Mesothelial cell of epicardium (in vitro differentiated cells): Measurements from ENCODE around the gene CDRT4. TPM values are rescaled to one million over a fixed set of nuclear protein-coding genes. Genes with fewer than 3 reads are reported as not detected.
A peak's percentile ranks its signal among the peaks of the same experiment; 100 is the strongest.

Experiments
- DNase-seq, 2 experiments: peaks; one replicate each; pipeline ENCODE4 v3.0.0; 2021; ENCODE audit warnings: low spot score in 2 of 2; ENCODE audit not compliant: unreplicated experiment in 2 of 2
- H3K27ac Mint-ChIP-seq: 2 replicates; pipeline ENCODE4 v1.8.0; 2021; ENCODE audit warnings: mixed read lengths
- H3K27me3 Mint-ChIP-seq: 2 replicates; pipeline ENCODE4 v1.8.0; 2021; ENCODE audit warnings: low read depth, mixed read lengths
- H3K36me3 Mint-ChIP-seq: 2 replicates; pipeline ENCODE4 v1.8.0; 2021; ENCODE audit warnings: mixed read lengths
- H3K4me1 Mint-ChIP-seq: 2 replicates; pipeline ENCODE4 v1.8.0; 2021; ENCODE audit warnings: mixed read lengths
- H3K4me3 Mint-ChIP-seq: 2 replicates; pipeline ENCODE4 v1.8.0; 2021; ENCODE audit warnings: mild to moderate bottlenecking, moderate library complexity, mixed read lengths
- H3K9me3 Mint-ChIP-seq: 2 replicates; pipeline ENCODE4 v1.8.0; 2021; ENCODE audit warnings: mixed read lengths
- total RNA-seq: library from RNA; stranded (reverse); gene quantifications from 3 replicates; pipeline ENCODE4 v1.2.1, GENCODE V29; 2021
- TF ChIP-seq, protein P1 (sequence below): fragments of 200-600 bp; sonication (generic); IDR thresholded peaks from one replicate; pipeline ENCODE4 v1.5.0; 2021; ENCODE audit warnings: antibody characterized with exemption; ENCODE audit not compliant: unreplicated experiment

CDRT4 gene
- total RNA-seq, 1 donor from 2014 or later, result 39.7 TPM

DNA sequence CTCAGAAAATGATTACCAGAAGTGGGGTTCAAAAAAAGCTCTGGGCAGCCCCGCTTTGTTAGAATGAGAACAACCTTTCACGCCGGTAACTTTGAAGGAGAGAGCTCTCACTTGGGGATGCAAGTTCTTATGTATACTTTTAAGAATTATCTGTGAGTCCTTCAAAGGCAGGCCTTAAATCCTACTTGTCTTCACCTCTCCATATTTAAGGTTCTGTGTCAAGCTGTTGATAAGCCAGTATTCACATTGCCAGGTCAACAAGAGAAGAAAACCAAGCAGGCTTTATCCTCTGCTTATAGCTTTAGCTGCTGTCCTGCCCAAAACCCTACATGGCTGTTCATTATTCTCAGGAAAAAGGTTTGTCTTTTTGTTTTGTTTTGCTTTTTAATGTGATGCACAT is 42.9 kb downstream of the CDRT4 start:
- no peak for DNase-seq
- H3K27ac Mint-ChIP-seq, result peak overlapping the region; percentile 60
- TF ChIP-seq, protein P1, sequence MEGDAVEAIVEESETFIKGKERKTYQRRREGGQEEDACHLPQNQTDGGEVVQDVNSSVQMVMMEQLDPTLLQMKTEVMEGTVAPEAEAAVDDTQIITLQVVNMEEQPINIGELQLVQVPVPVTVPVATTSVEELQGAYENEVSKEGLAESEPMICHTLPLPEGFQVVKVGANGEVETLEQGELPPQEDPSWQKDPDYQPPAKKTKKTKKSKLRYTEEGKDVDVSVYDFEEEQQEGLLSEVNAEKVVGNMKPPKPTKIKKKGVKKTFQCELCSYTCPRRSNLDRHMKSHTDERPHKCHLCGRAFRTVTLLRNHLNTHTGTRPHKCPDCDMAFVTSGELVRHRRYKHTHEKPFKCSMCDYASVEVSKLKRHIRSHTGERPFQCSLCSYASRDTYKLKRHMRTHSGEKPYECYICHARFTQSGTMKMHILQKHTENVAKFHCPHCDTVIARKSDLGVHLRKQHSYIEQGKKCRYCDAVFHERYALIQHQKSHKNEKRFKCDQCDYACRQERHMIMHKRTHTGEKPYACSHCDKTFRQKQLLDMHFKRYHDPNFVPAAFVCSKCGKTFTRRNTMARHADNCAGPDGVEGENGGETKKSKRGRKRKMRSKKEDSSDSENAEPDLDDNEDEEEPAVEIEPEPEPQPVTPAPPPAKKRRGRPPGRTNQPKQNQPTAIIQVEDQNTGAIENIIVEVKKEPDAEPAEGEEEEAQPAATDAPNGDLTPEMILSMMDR, result no peak
- H3K27me3 Mint-ChIP-seq, result no peaks in the 10 kb centered on the region
- no peak overlapping the region for H3K4me3 Mint-ChIP-seq
- no peaks in the 10 kb centered on the region for H3K9me3 Mint-ChIP-seq
- peaks cover 31% of the 10 kb centered on the region for H3K4me1 Mint-ChIP-seq
- peaks cover 7% of the 10 kb centered on the region for H3K36me3 Mint-ChIP-seq

DNA sequence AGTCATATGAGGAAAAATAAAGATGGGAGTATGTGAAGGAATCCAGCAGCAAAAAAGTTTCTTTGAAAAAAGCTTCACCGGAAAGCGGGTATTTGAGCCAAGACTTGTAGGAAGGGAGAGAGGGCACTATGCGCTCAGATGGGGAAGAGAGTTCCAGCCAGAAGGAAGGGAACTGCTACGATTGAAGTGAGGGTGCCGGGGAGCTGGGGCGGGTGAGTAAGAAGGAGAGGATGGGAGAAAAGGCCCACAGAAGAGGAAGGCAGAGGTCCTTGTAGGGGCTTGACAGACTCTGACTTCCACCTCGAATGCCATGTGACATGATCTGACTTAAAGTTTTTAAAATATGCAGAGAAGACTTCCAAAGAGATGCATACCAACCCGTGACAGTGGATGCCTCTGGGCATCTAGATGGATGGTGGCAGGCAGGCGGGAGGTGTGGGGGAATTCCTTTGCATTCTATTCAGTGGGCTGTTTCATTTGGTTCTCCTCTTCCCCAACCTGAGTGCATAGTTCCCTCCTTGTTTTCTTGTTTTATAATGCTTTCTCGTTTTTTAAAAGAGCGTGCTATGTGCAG is 44.9 kb downstream of the CDRT4 start:
- Mint-ChIP-seq H3K4me1 (peaks cover 31% of the 10 kb centered on the region), H3K36me3 (peaks cover 6% of the 10 kb centered on the region), H3K9me3 (peaks cover under 1% of the 10 kb centered on the region), H3K27ac (peak overlapping the region; percentile 49), H3K27me3 (no peaks in the 10 kb centered on the region), H3K4me3 (no peak overlapping the region)
- TF ChIP-seq, protein P1, result no peak
- no peak for DNase-seq

DNA sequence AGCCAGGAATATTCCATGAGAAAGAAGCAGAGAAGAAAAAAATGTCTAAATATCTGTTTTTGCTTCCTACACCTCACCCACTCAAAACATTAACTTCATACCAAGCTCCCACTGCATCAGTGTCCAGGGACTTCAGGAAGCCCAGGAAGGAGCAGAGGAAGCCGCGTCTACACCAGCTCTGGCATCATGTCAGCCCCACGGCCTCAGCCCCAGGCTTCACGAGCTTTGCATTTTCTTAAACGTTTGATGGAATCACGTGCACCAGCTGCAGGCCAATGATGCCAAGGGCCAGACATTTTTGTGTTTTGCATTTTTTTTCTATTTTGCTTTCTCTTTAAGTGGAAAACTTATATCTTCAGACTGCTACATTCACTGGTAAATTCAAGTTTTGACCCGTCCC is 48.6 kb downstream of the CDRT4 start:
- no peak overlapping the region for H3K27ac Mint-ChIP-seq
- H3K27me3 Mint-ChIP-seq, result no peaks in the 10 kb centered on the region
- H3K36me3 Mint-ChIP-seq, result peaks cover 4% of the 10 kb centered on the region
- H3K4me3 Mint-ChIP-seq, result no peak overlapping the region
- H3K4me1 Mint-ChIP-seq, result peaks cover 12% of the 10 kb centered on the region
- peaks cover 4% of the 10 kb centered on the region for H3K9me3 Mint-ChIP-seq
- DNase-seq, result no peak
- TF ChIP-seq, protein P1, result no peak

DNA sequence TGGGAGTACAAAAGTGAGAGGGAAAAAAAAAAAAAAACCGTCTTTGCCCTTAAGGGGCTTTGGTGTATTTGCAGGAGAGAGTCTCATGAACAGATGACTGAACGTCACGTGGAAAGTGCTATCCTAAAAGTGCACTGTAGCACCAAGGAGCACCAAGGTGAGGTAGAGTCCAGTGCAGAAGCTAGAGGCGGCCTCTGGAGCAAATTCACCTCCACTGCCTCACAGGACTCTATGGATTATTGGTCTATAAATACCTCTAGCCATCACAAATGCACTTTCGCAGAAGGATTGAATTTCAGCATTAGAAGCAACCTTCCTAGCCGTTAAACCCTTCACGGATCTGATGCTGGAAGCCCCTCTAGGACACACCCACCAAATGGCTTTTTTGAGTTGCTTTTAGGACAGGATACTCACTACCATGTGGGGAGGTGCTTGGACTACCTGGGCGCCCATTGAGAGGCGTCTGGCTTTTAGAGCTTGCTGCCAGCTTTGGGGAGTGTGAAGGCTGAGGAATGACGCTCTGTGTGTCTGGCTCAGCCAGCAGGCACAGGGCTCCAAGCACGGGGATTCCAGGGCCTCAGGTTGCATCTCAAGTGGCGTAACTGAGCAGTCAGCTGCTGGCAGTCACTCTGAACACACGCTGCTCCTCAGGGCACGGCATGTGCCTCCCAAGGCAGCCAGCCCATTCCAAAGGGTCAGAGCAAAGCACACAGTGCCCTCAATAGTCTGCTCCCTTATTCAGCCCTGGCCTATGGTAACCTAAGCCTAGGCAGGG is 52.7 kb downstream of the CDRT4 start:
- Mint-ChIP-seq H3K27me3 (no peaks in the 10 kb centered on the region), H3K27ac (no peak overlapping the region), H3K36me3 (no peaks in the 10 kb centered on the region), H3K9me3 (peaks cover 4% of the 10 kb centered on the region), H3K4me1 (peaks cover under 1% of the 10 kb centered on the region), H3K4me3 (no peak overlapping the region)
- TF ChIP-seq, protein P1, result no peak
- DNase-seq, result no peak

DNA sequence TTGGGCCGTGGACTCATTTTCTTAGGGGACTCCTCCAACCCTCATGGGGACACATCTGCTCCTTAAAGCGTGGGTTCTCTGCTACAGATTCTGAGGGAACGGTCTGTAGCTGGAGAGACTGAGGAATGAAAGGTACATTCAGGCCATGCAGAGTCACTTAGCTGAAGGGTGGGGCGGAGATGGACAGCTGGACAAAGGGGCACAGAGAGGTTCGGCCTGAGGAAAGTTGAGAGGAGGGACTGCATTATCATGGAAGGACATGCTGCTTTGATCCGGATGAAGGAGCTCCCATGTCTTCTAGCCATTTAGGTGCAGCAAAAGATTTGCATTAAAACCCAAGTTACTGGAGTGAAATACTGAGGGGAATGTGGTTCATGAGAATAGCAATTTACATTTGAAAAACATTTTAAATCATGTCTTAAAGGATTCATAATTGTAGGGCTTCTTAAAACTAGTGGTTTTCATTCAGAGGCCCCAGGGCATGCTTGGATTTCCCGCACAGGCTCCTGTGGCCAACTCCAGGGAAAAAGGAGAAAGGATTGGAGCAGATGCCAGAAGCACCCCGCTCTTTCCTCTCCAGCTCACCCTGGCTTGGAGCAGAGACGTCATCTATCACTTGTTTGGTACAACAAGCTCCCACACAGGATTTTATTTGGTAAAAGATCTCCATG is 54.2 kb downstream of the CDRT4 start:
- TF ChIP-seq, protein P1, result no peak
- Mint-ChIP-seq H3K27ac (no peak overlapping the region), H3K27me3 (no peaks in the 10 kb centered on the region), H3K36me3 (no peaks in the 10 kb centered on the region), H3K9me3 (peaks cover 4% of the 10 kb centered on the region), H3K4me3 (no peak overlapping the region), H3K4me1 (peaks cover 5% of the 10 kb centered on the region)
- no peak for DNase-seq
